Measurements from ENCODE around the gene PHIP. TPM values are rescaled to one million over a fixed set of nuclear protein-coding genes. Genes with fewer than 3 reads are reported as not detected.

Gene PHIP
- total RNA-seq, 1 donor from 2014 or later: 129 TPM

- no peaks in the 10 kb centered on the region for H3K27me3 Mint-ChIP-seq (ENCODE audit: insufficient read depth, low read depth)
- no peak overlapping the region for H3K4me2 ChIP-seq
- no peak overlapping the region for H3K4me3 Mint-ChIP-seq
- H3K27me3 ChIP-seq: no peaks in the 10 kb centered on the region
- peaks cover 92% of the 10 kb centered on the region for H4K20me1 ChIP-seq (ENCODE audit: low read depth)
- no peak for TF ChIP-seq EZH2 (IDR thresholded peaks at IDR 0.05)
- TF ChIP-seq, protein P1, sequence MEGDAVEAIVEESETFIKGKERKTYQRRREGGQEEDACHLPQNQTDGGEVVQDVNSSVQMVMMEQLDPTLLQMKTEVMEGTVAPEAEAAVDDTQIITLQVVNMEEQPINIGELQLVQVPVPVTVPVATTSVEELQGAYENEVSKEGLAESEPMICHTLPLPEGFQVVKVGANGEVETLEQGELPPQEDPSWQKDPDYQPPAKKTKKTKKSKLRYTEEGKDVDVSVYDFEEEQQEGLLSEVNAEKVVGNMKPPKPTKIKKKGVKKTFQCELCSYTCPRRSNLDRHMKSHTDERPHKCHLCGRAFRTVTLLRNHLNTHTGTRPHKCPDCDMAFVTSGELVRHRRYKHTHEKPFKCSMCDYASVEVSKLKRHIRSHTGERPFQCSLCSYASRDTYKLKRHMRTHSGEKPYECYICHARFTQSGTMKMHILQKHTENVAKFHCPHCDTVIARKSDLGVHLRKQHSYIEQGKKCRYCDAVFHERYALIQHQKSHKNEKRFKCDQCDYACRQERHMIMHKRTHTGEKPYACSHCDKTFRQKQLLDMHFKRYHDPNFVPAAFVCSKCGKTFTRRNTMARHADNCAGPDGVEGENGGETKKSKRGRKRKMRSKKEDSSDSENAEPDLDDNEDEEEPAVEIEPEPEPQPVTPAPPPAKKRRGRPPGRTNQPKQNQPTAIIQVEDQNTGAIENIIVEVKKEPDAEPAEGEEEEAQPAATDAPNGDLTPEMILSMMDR (IDR thresholded peaks at IDR 0.05): no peak
- no peak for TF ChIP-seq EZH2phosphoT487 (IDR thresholded peaks at IDR 0.05)
- H3K36me3 ChIP-seq: peaks cover 33% of the 10 kb centered on the region
- H3K79me2 ChIP-seq (ENCODE audit: low read depth): peaks cover 100% of the 10 kb centered on the region
- peaks cover 2% of the 10 kb centered on the region for H3K9me3 Mint-ChIP-seq
- H3F3A ChIP-seq (ENCODE audit: low read depth): peaks cover 12% of the 10 kb centered on the region
- H3K4me1 Mint-ChIP-seq: no peaks in the 10 kb centered on the region
- peaks cover 6% of the 10 kb centered on the region for H3K4me1 ChIP-seq
- H3K4me3 ChIP-seq: no peak overlapping the region
- H3K36me3 Mint-ChIP-seq: peaks cover 50% of the 10 kb centered on the region
- H3K9me3 ChIP-seq (ENCODE audit: low read depth): no peaks in the 10 kb centered on the region
- H2AFZ ChIP-seq (replicated peaks): no peak overlapping the region
- DNase-seq (ENCODE audit: low spot score): no peak
- no peak overlapping the region for H3K27ac ChIP-seq
- H3K9ac ChIP-seq: no peak overlapping the region
- H3K27ac Mint-ChIP-seq: no peak overlapping the region
Observed at GRCh38 chr6:79042088-79042798, 35.8 kb downstream of the PHIP start.

DNA sequence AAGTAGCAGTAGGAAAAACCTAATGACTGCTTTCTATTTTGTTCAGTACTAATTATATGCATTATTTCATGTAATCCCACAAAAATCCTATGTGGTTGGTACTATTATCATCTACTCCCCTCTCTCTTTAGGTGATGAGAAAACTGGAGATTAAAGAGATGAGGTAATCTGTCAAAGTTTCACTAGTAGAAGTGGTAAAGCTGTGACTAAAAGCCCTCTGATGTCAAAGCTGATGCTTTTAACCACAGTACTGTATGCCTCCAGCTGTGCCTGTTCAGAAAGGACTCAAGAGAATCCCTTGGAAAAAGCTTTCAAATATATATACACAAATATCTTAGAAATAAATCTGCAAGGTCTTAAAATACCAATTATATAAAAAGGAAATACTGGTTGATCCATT is 38.0 kb downstream of the PHIP start:
- peaks cover 99% of the 10 kb centered on the region for H3K79me2 ChIP-seq (ENCODE audit: low read depth)
- H2AFZ ChIP-seq (replicated peaks): no peak overlapping the region
- H3F3A ChIP-seq (ENCODE audit: low read depth): peaks cover 17% of the 10 kb centered on the region
- H3K4me2 ChIP-seq: no peak overlapping the region
- Mint-ChIP-seq H3K4me1 (peaks cover 4% of the 10 kb centered on the region), H3K27ac (no peak overlapping the region), H3K9me3 (peaks cover 8% of the 10 kb centered on the region), H3K36me3 (peaks cover 57% of the 10 kb centered on the region), H3K27me3 (ENCODE audit: insufficient read depth, low read depth) (no peaks in the 10 kb centered on the region), H3K4me3 (no peak overlapping the region)
- H3K27me3 ChIP-seq: no peaks in the 10 kb centered on the region
- TF ChIP-seq, protein P1 (IDR thresholded peaks at IDR 0.05): no peak
- no peak for TF ChIP-seq EZH2 (IDR thresholded peaks at IDR 0.05)
- TF ChIP-seq EZH2phosphoT487 (IDR thresholded peaks at IDR 0.05): no peak
- no peak overlapping the region for H3K9ac ChIP-seq
- peaks cover 31% of the 10 kb centered on the region for H3K36me3 ChIP-seq
- no peak for DNase-seq (ENCODE audit: low spot score)
- no peak overlapping the region for H3K27ac ChIP-seq
- H3K4me3 ChIP-seq: no peak overlapping the region
- peaks cover 90% of the 10 kb centered on the region for H4K20me1 ChIP-seq (ENCODE audit: low read depth)
- no peaks in the 10 kb centered on the region for H3K9me3 ChIP-seq (ENCODE audit: low read depth)
- H3K4me1 ChIP-seq: peaks cover 9% of the 10 kb centered on the region

- Mint-ChIP-seq H3K27me3 (ENCODE audit: insufficient read depth, low read depth) (no peaks in the 10 kb centered on the region), H3K4me3 (no peak overlapping the region), H3K36me3 (peaks cover 60% of the 10 kb centered on the region), H3K27ac (no peak overlapping the region), H3K4me1 (peaks cover 18% of the 10 kb centered on the region), H3K9me3 (peaks cover 8% of the 10 kb centered on the region)
- Histone ChIP-seq H3K36me3 (peaks cover 31% of the 10 kb centered on the region), H3K9ac (no peak overlapping the region), H3K27ac (no peak overlapping the region), H3K4me1 (peaks cover 29% of the 10 kb centered on the region), H3K4me2 (no peak overlapping the region), H3K79me2 (ENCODE audit: low read depth) (peaks cover 99% of the 10 kb centered on the region), H3F3A (ENCODE audit: low read depth) (peaks cover 38% of the 10 kb centered on the region), H4K20me1 (ENCODE audit: low read depth) (peaks cover 91% of the 10 kb centered on the region), H3K9me3 (ENCODE audit: low read depth) (no peaks in the 10 kb centered on the region), H3K4me3 (no peak overlapping the region), H3K27me3 (no peaks in the 10 kb centered on the region), H2AFZ (replicated peaks) (no peak overlapping the region)
- peak; percentile 16 for DNase-seq (ENCODE audit: low spot score)
- TF ChIP-seq EZH2 (IDR thresholded peaks at IDR 0.05) (no peak), EZH2phosphoT487 (IDR thresholded peaks at IDR 0.05) (no peak)
- TF ChIP-seq, protein P1 (IDR thresholded peaks at IDR 0.05): no peak
Observed at GRCh38 chr6:79038061-79038460, 40.0 kb downstream of the PHIP start.
